NCI-H82 treated with DMSO at 0.1 percent for 48 hours (cell line): ENCODE results near the gene FBXL20.
A peak's percentile ranks its signal among the peaks of the same experiment; 100 is the strongest.

Experiments
- DNase-seq: peaks from one replicate; lab custom pipeline; 2025; ENCODE audit not compliant: unreplicated experiment; lab: John Stamatoyannopoulos, UW

FBXL20 gene

DNA sequence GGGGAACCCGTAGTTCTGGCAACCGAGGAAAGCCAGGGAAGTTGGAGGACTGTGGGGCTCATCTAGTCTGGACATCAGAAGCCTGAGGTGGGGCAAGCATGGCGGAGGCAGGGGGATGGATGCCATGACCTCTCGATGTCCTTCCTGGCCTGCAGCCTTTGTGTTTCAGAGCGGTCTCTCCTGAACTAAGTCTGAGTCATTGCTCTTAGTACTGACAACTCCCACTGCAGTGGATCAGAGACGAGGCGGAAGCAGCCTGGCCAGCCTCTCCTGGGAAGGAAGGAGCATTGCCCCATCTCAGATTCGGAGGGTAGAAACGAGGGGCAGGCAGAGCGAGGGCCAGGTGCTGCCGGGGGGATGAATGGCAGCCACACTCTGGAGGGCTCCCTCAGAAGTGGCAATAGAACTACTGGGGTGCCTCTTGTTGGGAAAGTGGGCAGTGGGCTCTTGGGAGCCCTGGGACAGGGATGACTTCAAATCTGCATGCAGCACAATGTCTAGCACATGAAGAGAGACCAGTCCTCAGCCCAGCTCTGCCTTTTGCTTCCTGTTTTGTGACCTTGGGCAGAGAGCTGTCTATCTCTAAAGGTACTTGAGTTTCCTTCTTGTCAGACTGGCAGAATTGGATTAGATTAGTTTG is 172.0 kb downstream of the FBXL20 start:
- DNase-seq = no peak

- DNase-seq = no peak
These were observed 174.0 kb downstream of the FBXL20 start for GRCh38 chr17:39227364-39227919.

DNA sequence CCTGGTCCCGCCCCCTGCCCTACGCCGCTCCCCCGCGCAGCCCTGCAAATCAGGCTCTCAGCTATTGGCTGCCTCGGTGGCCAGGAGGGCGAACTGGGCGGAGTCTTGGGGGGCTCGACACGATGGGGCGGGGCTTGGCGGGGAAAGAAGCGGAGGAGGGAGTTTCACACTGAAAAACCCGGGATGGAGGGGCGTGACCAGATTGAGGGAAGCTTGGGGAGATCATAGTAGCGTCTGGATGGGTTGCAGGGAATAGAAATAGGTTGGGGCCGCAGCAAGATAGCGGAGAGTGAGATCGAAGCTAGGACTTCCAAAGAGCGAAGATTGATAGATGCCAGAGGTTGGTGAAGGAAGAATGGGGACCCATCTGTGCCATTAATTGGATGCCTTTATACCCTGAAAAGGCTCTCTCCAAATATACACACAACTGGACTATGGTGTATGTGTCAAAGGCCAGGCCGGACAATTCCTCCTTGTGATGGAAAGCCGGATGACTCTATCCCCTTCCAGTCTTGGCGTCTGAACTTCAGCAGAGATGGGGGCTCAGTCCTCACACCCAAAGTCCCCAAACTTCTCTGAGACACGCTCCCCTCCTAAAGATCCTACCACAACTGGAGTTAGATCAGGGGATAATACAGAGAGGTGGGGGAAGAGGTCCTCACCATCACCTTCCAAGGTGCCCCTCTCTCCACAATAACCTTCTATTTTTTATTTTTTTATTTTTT is 175.3 kb downstream of the FBXL20 start:
- peak; percentile 91 for DNase-seq

DNA sequence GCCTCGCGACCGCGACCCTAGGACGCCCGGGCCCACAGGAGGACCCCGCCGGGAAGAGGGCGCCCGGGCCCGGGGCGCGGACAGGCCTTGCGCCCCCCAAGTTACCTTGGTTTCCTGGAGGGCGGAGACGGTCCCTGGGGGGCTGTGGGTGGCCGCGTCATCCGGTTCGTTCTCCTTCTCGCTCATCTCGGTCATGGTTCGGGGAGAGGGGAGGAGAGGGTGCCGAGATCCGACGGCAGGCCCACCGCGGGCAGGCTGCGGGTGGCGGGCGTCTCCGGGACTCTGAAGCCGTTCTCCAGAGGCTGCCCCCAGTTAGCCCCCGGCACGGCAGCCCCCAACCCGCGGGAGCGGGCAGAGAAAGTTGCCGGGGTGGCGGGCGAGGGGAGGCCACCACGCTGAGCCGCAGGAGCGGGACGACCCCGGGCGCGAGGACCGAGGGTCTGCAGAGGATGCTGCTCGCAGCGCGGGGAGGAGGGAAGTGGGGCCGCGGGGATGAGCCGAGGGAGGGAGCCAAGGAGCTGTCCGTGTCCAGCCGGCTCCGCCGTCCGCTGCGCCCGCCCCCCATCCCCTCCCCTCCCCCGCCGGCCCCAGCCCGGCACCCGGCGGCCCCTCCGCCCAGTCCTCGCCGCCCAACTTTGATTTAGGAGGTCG is 176.0 kb downstream of the FBXL20 start, which contains the start of gene STAC2:
TSS of gene STAC2 (minus strand) at position 638 of the 651 bp plus-strand sequence. CDS start at position 195, 443 bp downstream.
- DNase-seq = no peak

GRCh38 chr17:39224778-39225307 is 176.6 kb downstream of the FBXL20 start:
- DNase-seq = no peak

DNA sequence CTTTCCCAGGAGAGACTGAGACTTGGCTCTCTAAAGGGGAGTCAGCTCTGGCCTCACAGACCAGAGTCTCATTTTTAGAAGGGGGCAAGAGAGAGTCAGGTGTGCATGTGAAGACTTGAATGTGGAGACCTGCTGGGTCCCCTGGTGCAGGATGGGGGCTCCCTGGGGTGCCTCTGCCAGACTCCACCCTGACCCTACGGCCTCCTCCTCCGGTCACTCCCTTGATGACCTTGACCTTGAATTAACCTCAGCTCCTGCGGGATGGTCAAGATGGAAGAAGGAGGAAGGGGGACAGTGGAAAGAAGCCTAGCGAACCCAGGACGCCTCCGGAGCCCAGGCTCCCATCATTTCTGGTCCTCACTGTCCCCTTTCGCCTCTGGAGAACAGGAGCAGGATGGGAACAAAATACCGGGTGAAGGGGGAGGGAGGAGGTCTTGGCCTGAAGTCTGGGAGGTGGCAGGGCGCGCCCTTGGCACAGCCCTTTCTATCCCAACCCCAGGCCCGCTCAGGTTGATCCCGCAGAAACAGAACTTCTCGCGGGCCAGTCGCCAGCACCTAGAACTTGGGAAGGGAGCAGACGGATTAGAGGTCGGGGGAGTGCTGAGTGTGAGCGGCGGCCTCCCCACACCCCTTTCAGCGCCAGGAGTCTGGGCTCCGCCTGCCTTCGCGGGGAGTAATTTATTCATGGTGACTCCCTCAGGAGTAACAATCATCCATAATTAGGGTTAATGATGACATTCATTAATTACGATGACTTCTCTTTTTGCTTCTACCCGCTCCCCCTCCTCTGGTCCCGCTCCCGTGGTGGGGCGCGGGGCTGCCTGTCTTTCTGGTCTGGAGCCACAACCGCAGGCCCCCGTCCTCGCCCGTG is 177.3 kb downstream of the FBXL20 start:
- no peak for DNase-seq

DNA sequence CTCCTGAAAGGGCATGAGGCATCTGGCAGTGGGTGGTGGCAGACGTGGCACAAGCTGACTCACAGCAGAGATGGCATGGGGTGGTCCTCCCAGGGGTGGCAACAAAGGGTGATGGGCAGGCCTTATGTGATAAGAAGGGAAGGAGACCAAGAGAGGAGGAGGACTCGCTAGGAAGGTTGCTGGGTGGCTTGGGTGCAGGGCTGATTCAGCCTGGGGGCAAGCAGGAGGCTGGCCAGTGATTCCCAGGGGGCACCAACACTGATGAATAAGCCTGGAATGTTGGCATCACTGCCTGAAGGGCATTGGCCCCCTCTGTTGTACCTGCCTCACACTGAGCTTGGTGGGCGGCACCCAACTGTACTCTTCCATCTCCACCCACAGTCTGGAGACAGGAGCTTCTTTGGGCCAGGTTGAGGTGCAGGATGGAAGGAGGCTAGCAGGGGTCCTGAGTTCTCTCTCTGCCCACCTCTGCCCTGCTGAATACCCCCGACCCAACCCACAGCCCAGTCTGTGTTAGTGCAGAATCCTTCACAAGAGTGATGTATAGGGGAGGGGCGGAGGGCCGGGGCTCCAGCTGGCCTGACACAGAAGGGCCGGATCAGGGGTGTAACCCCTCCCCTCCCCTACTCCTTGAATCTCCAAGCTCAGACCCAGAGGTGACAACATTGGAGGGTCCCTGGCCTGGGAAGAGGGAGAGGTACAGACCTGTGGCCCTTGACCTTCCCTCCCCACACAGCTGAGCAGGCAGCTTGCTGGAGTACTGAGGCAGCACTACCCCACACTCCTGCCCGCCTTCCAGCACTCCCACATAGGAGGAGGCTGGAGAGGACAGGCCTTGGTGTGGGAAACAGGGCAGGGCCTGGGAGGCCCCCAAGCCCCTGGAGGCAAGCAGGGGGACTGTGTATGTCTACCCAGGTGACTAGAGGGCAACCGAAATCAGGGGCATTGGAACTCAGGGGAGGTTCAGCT is 178.3 kb downstream of the FBXL20 start:
- DNase-seq = no peak

- no peak for DNase-seq
These were observed 179.3 kb downstream of the FBXL20 start for GRCh38 chr17:39222151-39222550.

GRCh38 chr17:39221572-39221971 is 179.9 kb downstream of the FBXL20 start:
- DNase-seq = no peak

GRCh38 chr17:39219647-39220154 is 181.7 kb downstream of the FBXL20 start:
- no peak for DNase-seq

DNA sequence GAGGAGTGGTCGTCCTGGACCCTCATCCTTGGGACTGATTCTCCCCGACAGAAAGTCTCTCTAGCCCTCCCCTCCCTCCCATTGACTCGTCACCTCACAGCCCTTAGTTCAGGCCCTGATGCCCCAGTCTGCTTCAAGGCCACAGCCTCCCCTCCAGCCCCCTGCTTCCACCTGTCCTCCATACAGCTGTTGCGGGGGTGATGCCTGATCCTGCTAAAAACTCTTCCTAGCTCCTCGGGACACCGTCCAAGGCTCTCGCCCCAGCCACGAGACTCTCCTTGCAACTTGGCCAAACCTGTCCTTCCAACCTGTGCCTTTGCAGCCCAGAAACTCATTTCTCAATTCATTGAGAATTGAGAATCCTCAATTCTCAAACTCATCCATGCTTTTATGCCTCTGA is 182.5 kb downstream of the FBXL20 start:
- no peak for DNase-seq

DNA sequence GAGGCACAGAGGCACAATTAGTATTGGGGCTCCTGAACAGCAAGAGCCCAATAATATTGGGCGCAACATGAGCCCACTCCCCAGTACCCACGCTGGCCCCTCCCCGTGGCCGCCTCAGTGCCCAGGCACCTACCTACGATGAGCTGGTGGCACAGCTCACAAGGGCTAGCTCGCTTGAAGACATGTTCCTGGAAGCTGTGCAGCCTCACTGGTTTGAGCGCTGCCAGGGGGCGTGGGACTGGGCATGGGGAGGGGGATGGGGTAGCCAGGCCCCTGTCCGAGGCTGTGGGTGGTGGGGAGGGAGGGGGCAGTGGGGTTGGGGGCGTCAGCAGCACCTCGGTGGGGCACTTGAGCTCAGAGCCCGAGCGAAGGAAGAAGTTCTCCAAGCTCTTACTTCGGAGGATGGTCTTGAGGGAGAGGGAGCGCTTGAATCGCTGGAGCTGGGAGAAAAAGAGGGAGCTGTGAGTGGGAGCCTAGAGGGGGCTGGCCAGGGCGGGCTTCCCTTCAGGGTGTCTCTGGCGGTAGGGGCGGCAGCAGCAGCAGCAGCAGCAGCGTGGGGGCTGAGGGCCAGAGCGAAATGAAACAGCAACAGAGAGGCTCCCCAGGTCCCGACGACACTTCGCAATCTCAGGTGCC is 183.6 kb downstream of the FBXL20 start:
- DNase-seq = no peak

GRCh38 chr17:39213852-39214251 is 187.6 kb downstream of the FBXL20 start:
- DNase-seq = no peak

DNA sequence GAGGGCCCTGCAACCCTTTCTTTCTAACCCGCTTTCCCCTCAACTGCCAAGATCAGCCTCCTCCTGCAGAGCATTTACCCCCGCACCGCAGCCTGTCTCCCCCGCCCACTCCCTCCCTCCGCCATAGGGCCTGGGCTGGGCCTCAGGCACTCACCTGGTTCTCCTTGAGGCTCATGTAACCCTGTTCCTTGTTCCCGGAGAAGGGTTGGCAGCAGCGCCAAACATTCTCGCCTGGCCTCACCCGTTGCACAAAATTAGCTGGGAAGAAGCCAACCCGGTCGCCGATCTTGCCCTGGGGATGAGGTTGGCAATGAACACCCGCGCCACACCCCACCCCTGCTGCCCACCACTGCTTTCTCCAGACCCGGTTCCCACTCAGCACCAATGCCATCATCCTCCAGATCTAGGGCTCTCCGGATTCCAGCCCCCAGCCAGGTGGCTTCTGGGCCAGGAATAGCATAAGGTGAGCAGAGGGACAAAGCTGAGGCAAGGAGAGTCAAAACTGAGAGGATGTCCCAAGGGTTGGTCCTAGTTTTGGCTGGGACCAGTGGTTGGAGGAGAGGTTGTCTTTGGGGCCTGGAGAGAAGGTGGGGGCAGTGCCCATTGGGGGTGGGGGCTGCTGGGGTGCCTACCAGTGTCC is 188.5 kb downstream of the FBXL20 start:
- no peak for DNase-seq

GRCh38 chr17:39212195-39212810 is 189.1 kb downstream of the FBXL20 start:
- no peak for DNase-seq

DNA sequence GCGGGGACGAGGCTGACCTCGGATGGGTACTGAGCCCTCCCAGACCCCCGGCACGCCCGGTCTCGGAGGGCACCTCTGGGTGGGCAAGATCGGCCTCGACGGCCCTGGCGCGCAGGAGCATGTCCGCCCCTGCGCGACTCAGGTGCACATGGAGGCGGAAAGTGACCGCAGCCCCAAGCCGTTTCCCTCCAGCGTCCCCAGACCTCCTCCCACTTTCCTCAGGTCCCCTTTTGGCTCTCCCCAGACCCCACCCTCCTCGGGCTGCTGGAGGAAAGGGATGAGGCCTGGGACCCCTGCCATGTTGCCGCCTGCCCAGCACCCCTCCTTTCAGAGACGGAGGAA is 191.4 kb downstream of the FBXL20 start:
- no peak for DNase-seq

GRCh38 chr17:39209317-39210092 is 191.9 kb downstream of the FBXL20 start:
- DNase-seq = no peak
